ENCODE data around the gene MYO18A.

MYO18A gene

GRCh38 chr17:29107933-29108822, 72.0 kb downstream of the MYO18A start:
- TF ChIP-seq CTCF (conservative IDR thresholded peaks at IDR 0.05; ENCODE audit: control insufficient read depth, insufficient read depth, low read depth, low read length) = no peak
- no peak overlapping the region for H3K4me3 ChIP-seq (ENCODE audit: control insufficient read depth, low read depth, low read length)
- DNase-seq (ENCODE audit: low read depth) = no peak

GRCh38 chr17:29107084-29107483, 73.1 kb downstream of the MYO18A start:
- no peak overlapping the region for H3K4me3 ChIP-seq (ENCODE audit: control insufficient read depth, low read depth, low read length)
- no peak for TF ChIP-seq CTCF (conservative IDR thresholded peaks at IDR 0.05; ENCODE audit: control insufficient read depth, insufficient read depth, low read depth, low read length)
- no peak for DNase-seq (ENCODE audit: low read depth)

GRCh38 chr17:29103341-29103740, 76.9 kb downstream of the MYO18A start:
- no peak for DNase-seq (ENCODE audit: low read depth)
- H3K4me3 ChIP-seq (ENCODE audit: control insufficient read depth, low read depth, low read length) = no peak overlapping the region
- TF ChIP-seq CTCF (conservative IDR thresholded peaks at IDR 0.05; ENCODE audit: control insufficient read depth, insufficient read depth, low read depth, low read length) = no peak

GRCh38 chr17:29102741-29103181, 77.4 kb downstream of the MYO18A start:
- TF ChIP-seq CTCF (conservative IDR thresholded peaks at IDR 0.05; ENCODE audit: control insufficient read depth, insufficient read depth, low read depth, low read length) = no peak
- no peak for DNase-seq (ENCODE audit: low read depth)
- H3K4me3 ChIP-seq (ENCODE audit: control insufficient read depth, low read depth, low read length) = no peak overlapping the region

GRCh38 chr17:29102046-29102445, 78.2 kb downstream of the MYO18A start:
- TF ChIP-seq CTCF (conservative IDR thresholded peaks at IDR 0.05; ENCODE audit: control insufficient read depth, insufficient read depth, low read depth, low read length) = no peak
- no peak for DNase-seq (ENCODE audit: low read depth)
- no peak overlapping the region for H3K4me3 ChIP-seq (ENCODE audit: control insufficient read depth, low read depth, low read length)

GRCh38 chr17:29100296-29100695, 79.9 kb downstream of the MYO18A start:
- H3K4me3 ChIP-seq (ENCODE audit: control insufficient read depth, low read depth, low read length) = no peak overlapping the region
- no peak for DNase-seq (ENCODE audit: low read depth)
- no peak for TF ChIP-seq CTCF (conservative IDR thresholded peaks at IDR 0.05; ENCODE audit: control insufficient read depth, insufficient read depth, low read depth, low read length)
